Left cardiac atrium (tissue), 4 donors: ENCODE measurements around the gene KAZN. TPM values are rescaled to one million over a fixed set of nuclear protein-coding genes. Genes with fewer than 3 reads are reported as not detected.
"Not testable (repeated sequence)": the region's sequence is repeated elsewhere in the genome, so short reads cannot be mapped to it uniquely, and the experiment has no call there.

Experiments used
- ATAC-seq, 2 donors: fragments of 200-7000 bp; cut with Tn5 transposase; one replicate each; pipeline ENCODE4 v1.9.1; 2020; ENCODE audit warnings: mild to moderate bottlenecking in 2 of 2, moderate library complexity in 2 of 2
- DNase-seq: peaks from one replicate; pipeline ENCODE4 v3.0.0-alpha.2; 2020
- intact Hi-C, 2 donors: fragments of 100-400 bp; cut with DNase I; formaldehyde crosslinking; loops; one replicate each; pipeline versions ENCODE4 v1.14.1 to v1.15.1; 2022 to 2023
- total RNA-seq, 2 donors: library from RNA; stranded (reverse); fragmentation: NEBNext Ultra II Directional; extraction: Animal tissue kit (Norgen Biotek cat#: 25700); gene quantifications; one replicate each; pipeline ENCODE4 v1.2.1, GENCODE V29; 2021
- donor health status: DM: no; HTN: yes; CAD: no.
- donor health status: DM: no; HTN: yes; CAD: no; lungs with severe emphysema.
- donor health status: DM: yes; HTN: yes; CAD: no.
- donor health status: Dilated cardiomyopathy.

KAZN gene
- total RNA-seq, 2 donors from 2014 or later: 12.6 to 15.7 TPM

DNA sequence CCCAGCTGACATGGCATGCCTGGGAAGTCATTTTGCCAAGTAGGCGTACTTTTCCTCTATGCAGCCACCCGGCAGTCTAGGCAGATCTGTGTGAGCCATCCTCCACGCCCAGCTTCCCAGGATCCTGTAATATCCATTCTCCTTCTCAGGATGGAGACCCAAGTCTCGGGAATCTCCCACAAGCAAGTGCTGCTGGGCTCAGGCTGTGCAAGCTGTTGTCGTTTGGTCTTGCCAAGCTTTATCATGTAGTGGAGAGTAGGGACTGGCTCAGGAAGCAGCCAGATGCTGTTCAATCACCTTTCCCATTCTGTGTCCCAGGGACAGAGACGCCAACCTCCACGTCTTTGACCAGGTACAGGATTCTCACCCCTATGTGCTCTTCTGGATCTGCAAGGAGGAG is 363.9 kb downstream of the KAZN start:
- DNase-seq: no peak
- ATAC-seq: no peak
- intact Hi-C loops: no loop called here

DNA sequence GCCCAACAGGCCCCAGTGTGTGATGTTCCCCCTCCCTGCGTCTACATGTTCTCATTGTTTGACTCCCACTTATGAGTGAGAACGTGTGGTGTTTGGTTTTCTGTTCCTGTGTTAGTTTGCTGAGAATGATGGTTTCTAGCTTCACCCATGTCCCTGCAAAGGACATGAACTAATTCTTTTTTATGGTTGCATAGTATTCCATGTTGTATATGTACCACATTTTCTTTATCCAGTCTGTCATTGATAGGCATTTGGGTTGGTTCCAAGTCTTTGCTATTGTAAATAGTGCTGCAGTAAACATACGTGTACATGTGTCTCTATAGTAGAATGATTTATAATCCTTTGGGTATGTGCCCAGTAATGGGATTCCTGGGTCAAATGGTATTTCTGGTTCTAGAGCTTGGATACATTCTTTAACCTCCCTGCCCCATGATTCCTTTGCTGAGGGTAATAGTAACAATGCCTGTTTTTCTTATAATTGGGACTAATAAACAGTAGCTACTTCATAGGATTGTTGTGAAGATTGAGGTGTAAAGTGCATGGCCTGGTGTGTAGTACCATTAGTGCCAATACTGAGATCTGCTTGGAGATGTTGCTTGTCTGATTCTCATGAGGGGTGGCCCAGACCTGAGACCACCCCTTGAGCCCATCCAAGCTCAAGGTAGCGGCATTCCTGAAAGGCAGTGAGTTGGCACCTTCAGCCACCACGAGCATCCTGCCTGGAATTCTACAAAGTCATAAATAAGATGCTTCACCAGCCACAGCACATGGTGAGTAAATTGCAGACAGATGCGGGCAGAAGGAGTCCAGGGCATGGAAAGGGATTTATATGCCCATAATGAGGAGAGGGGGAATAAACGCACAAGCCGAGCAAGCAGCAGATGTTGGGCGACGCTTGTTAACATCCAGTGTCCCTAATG is 365.6 kb downstream of the KAZN start:
- ATAC-seq, intact Hi-C loops, DNase-seq: not testable (repeated sequence)

DNA sequence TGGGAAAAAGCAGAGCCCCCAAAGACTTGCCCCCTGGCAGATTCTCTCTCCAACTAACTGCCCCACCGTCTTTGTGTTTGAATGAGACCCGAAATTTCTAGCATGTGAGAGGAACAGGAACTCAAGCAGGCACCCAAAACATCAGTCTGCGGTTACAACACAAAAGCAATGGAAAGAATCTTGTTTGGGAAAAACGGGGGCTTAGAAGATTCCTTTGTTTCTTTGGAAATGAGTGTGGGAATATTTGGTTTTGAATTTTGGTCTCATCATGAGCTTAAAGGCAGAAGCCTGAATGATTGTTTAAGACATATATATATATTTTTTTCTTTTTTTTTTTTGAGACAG is 366.2 kb downstream of the KAZN start:
- intact Hi-C loops: no loop called here
- DNase-seq (no peak), ATAC-seq (no peak)

DNA sequence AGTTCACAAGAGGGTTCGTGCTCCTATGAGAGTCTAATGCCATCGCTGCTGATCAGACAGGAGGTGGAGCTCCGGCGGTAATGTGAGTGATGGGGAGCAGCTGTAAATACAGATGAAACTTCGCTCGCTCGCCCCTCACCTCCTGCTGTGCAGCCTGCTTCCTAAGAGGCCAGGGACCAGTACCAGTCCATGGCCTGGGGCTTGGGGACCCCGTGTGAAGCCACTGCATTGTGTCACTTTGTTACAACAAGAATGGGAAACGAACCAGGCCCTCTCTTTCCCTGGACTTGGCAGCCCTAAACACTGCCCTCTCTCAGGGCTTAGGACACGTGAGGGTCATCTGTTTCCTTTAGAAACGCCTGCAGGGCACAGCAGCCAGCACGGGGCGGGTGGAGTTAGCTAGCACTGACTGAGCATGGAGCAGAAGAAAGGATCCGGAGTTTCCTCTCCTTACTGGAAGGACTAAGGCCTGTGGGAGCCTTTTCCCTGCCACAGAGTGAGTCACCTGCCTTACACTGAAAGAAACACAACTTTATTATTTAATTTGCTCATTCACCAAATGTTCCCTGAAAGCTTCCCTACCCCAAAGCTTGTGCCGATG is 369.9 kb downstream of the KAZN start:
- ATAC-seq (peak; percentile 83 to 84), DNase-seq (peak; percentile 69)
- intact Hi-C loops: no loop called here

DNA sequence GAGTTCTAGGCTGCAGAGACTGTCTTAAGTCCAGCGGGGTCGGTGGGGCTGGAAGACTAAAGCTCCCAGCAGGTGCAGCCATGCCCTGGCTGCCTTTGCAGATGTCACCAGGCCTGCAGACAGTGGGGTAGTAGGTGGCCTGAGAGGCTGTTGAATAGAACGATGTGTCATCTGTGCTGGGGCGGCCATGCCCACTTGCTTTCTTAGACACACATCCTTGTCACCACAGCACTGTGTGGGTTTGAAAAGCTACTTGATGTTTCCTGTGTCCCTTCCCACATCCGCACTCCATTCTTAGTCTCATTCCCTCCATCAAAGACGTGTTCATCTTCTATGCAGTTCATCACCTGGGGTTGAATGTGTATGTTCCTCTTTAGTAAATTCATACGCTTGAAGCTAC is 370.5 kb downstream of the KAZN start:
- intact Hi-C loops: no loop called here
- no peak for DNase-seq
- peak in 1 of 2 donors; percentile 16 for ATAC-seq

DNA sequence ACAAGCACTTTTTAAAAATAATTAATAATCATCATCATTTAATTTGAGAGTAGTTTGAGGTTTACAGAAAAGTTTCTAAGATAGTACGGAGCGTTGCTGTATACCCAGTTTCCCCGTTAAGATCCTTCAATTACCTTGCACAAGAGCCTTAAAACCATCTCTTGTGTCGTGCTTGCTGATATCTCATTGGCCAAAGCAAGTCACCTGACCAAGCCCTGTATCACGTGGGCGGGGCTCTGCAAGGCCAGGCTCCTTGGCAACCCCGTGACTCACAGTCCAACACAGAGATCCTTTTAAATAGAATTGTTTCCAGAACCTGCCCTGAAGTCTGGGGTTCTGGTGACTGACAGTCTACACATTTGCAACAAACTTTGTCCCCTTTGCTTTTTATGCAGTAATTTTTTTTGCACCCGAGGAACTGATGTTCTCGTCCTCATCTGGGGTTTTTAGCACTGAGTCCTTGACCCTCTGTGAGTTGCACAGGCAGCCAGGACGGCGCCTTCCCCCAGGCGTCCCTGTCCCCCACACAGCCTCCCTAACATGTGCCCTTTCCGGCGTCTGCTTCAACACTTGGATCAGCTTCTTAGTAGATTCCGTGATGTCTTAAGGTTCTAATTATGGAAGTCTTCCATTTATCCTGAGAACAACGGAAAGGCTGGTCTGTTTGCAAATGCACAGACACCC is 371.8 kb downstream of the KAZN start:
- ATAC-seq: peak; percentile 54 to 66
- intact Hi-C loops: no loop called here
- peak; percentile 74 for DNase-seq

DNA sequence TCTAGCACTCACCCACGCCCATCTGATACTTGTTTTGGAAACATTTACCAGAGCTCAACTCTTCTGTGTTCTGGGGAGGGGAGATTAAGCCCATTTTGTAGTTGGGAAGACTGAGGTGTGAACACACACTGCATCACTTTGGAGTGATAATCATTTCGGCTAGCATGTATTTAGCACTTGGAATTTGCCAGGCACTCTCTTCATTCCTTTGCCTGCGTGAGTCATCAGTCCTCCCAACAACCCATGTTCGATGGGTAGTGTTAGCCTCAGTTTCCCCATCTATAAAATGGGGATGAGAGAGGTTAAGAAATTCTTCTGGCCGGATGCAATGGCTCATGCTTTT is 372.3 kb downstream of the KAZN start:
- no peak for DNase-seq
- intact Hi-C loops: no loop called here
- no peak for ATAC-seq

DNA sequence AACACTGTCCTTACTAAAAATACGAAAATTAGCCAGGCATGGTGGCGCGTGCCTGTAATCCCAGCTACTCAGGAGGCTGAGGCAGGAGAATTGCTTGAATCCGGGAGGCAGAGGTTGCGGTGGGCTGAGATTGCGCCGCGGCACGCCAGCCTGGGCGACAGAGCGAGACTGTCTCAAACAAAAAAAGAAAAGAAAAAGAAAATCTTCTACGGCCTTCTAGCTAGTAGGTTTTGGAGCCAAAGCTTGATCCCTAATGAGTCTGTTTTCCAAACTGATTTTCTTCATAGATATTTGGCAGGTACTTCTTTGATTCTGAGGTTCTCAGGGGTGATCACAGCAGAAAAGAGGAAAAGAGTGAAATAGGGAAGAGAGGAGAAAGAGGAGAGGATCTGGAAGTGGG is 372.7 kb downstream of the KAZN start:
- intact Hi-C loops: no loop called here
- ATAC-seq: no peak

DNA sequence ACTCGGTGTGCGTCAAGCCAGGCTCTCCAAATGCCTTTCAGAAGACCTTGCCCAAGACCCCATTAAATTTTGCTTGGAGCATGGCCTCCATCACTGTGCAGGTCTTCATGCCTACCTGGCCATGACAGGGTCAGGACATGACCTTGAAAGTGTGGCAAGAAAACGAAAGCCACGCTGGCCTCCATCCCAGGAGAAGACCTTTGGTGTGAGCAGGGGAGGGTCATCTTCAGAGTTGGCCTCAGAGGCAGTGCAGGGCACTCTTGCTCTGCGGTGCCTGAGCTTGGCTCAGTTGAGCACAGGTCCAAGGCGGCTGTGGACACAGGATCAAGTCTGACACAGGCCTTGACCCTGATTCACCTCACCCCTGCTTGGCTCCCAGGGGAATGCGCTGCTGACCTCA is 373.6 kb downstream of the KAZN start:
- intact Hi-C loops: no loop called here
- no peak for ATAC-seq
- DNase-seq: no peak

More for the DNA sequence above, 372.7 kb downstream of the KAZN start:
- DNase-seq: no peak

DNA sequence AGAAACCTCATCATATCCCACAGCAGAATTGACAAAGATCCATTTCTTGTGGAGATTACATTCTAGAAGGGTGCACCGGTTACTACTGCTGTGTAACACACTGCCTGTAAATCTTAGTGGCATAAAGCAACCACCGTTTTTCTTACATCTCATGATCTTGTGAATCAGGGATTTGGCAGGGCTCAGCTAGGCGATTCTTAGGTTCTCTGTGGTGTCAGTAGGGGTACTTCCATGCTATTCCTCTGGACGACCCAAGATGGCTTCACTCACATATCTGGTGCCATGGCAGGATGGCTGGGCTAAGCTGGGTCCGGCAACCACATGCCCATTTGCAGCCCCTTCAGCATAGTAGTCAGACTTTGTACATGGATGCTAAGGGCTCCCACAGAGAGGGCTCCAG is 375.3 kb downstream of the KAZN start:
- no peak for ATAC-seq
- DNase-seq: no peak
- intact Hi-C loops: no loop called here

DNA sequence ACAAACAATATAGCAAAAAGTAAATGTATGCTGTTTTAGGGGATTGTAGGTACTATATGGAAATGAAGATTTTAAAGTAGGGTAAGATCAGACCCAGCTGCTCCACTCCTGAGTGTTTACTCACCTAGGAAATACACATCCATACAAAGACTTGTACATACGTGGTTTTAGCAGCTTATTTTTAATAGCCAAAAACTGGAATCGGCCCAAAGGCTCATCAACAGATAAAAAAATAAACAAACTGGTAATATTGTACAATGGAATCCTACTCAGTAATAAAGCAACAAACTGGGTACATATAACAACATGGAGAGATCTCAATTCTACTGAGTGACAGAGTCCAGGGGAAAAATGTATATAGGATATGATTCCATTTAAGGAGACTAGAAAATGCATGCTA is 375.9 kb downstream of the KAZN start:
- DNase-seq (no peak), ATAC-seq (no peak)
- intact Hi-C loops: no loop called here

DNA sequence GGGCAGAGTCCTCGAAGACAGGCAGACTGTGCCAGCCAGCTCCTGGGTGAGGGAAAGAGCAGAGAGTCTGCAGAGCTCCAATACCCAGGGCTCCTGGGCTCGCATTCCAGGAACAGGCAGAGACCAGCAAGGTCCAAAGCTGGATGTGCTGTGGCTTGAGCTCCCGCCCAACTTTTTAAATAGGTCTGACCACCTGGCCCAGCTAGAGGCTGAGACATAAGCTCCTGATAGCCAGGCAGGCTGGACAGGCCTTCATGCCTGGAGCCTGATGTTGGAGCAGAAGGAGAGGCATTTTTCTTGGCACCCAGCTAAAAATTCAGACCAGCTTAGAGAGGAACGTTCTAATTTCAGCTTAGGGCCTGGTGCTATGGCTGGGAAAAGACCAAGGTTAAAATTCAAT is 376.6 kb downstream of the KAZN start:
- intact Hi-C loops: no loop called here
- DNase-seq: no peak
- ATAC-seq: no peak

DNA sequence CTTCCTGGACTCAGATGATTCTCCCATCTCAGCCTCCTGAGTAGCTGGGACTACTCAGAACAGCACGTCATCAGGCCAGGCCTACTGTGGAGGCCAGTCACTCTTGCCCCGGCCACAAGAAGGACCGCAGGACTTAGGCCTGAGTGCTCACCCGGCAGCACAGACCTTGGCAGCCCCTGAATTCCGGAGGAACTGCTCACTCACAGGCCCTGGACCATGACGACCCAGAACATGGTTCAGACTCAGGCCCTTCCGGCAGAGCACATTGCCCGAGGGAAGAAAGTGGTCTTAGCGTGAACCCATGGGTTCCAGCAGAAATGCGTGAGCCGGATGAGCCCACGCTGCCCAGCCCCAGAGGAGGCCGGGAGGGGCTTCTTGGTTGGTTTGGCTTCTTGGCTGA is 377.8 kb downstream of the KAZN start:
- intact Hi-C loops: no loop called here
- ATAC-seq: no peak
- no peak for DNase-seq

DNA sequence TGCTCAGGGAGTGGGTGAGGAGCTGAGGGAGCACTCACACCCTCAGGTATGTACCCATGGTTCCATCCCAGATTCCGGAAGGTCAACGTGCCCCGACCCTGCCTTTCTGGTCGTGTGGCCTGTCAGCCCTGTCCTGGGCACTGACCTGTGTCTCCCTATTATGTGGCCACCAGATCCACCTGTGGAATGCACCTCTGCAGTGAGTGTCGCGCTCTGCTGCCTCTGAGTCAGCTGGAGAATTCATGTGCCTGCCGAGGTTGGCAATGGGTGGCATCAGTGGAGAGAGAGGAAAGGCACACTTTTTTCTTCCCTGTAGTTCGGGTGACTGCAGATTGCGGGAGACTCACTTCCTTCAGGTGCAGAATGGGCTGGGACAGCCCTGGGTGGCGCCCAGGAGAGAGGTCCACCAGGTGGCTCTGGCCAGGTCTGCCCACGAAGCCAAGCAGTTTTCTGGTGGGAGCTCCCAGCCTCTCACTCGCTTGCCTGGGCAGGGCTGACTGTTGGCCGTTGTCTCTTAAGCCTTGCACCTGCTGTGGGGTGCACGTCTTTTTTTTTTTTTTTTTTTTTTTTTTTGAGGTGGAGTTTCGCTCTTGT is 378.9 kb downstream of the KAZN start:
- intact Hi-C loops: no loop called here
- ATAC-seq: no peak
- DNase-seq: no peak

DNA sequence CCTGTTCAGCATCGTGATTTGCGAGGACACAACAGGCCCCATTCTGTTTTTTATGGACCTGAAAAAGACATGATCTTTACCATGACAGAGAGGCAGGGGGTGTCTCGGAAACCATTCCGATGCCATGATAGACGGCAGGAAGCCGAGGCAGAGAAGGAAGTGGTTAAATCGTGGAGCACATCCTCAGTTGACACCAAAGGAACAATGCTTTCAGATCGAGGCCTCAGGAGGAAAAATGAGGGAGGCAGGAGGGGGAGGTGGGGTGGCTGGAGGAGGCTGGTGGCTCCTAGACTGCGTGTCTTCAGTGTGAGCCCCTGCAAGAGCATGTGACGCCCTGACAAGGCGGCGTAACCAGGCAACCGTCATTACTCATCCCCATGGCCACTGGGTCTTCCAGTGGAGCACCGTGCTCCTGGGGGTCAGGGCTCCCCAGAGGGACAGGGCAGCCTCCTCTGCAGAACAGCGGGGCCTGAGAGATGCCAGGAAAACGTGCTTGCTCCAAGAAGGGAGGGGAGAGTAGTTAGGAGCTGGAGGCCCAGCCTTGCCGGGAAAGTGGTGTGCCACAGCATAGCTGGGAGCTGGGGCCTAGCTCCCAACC is 382.2 kb downstream of the KAZN start:
- peak; percentile 31 for DNase-seq
- ATAC-seq: peak in 1 of 2 donors; percentile 54
- intact Hi-C loops: no loop called here

DNA sequence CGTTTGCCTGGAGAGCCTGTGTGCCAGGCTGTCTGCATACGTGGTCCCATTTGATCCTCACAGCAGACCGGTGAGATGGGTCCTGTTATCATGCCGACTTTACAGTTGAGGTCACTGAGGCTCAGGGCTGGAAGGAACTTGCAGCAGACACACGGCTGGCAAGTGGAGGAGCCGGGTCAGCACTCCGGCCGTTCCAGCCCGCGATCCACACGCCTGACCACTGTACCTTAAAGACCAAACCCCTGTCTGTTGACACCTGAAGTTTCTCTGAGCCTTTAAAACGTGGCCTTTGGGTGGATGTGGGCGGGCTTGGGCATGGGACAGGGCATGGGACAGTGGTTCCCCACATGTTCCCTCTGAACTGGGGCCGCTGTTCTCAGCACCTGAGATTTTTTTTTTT is 383.5 kb downstream of the KAZN start:
- DNase-seq (no peak), ATAC-seq (no peak)
- intact Hi-C loops: no loop called here

DNA sequence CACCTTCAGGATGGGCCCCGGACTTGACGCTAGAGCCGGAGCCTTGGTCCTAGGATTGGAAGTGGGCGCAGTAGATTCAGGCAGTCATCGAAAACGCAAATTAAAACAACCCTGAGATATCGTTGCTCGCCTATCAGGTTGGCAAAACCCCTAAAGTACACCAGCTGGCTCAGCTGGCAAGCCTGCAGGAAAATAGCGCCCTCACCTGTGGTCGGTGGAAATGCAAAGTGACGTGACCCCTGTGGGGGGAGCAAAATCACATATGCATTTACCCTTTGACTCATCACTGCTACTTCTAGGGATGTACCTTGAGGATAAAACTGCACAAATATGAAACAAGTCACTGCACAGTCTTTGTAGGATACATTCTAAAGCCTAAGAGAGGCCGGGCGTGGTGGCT is 384.8 kb downstream of the KAZN start:
- ATAC-seq (no peak), DNase-seq (no peak)
- intact Hi-C loops: no loop called here

DNA sequence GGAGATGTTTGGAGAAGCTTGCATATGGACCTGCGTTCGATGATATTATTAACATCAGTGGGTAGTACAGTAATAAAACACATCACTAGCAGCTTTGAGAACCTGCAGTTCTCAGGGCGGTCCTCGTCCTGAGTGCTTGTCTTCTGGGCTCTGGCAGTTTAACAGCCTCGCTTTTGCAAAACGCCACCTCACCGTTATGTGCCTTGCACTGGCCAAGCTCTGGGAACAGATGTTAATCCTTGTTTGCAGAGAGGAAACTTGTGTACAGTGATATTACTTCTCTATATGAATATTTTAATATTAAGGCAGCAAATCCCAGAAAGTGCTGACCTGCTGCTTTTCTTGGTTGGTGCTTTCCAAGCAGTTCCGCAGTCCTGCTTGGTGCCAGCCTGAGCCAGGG is 387.7 kb downstream of the KAZN start:
- intact Hi-C loops: no loop called here
- ATAC-seq (no peak), DNase-seq (no peak)

DNA sequence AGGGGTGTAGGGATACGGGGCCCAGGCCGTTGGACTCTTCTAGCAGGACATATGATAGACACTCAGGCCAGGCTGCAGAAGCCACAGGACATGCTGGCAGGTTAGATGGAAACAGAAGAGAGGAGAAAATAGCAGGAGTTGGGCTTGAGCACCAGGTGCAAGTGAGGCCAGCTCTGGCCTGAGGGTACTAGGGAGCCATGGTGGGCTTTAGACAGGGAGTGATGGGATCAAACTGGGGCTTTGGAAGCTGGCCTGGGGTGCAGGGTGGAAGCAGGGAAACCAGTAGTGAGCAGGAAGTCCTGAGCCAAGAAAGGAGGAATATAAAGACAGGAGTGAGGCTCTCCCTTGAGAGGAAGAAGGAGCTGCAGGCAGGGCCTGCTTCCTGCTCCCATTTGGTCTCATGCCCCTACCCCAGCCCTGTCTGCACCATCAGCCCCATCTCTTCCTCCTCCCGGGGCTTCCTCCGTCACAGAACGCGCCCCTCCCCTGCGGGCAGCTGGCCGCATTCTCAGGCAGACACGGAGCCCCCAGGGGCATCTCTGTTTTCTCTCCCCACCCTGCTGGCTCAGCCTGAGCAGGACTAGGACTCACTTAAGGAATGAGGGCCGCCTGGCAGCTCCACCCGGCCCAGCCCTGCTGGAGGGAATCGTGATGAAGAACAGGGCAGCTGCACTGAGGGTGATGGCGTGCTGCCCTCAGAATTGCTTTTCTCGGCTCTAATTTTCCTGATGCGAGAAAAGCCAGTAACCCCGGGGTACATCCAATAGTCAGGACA is 389.5 kb downstream of the KAZN start:
- ATAC-seq (peak; percentile 69 to 73), DNase-seq (peak; percentile 43)
- intact Hi-C loops: no loop called here
